Right atrium auricular region (tissue), 2 donors: Measurements from ENCODE around the gene DNAAF5. TPM values are rescaled to one million over a fixed set of nuclear protein-coding genes. Genes with fewer than 3 reads are reported as not detected.
A peak's percentile ranks its signal among the peaks of the same experiment; 100 is the strongest.

Experiments used
- DNase-seq: peaks from one replicate; pipeline ENCODE4 v3.0.0-alpha.2; 2019; ENCODE audit warnings: low spot score
- H3K27ac ChIP-seq, 2 donors: fragments of 200-600 bp; sonication (generic); 1 replicate in 1 of 2; 2 replicates in 1 of 2; pipeline ENCODE4 v1.5.1; 2016 to 2019
- H3K27me3 ChIP-seq, 2 donors: fragments of 200-600 bp; sonication (generic); one replicate each; pipeline versions ENCODE4 v1.5.1 to v1.6.0; 2017 to 2019
- H3K36me3 ChIP-seq: fragments of 200-600 bp; sonication (generic); one replicate; pipeline ENCODE4 v1.5.1; 2016
- H3K4me1 ChIP-seq, 2 donors: fragments of 200-600 bp; sonication (generic); one replicate each; pipeline versions ENCODE4 v1.5.1 to v1.6.0; 2017 to 2019
- H3K4me3 ChIP-seq, 2 donors: fragments of 200-600 bp; sonication (generic); 1 replicate in 1 of 2; 2 replicates in 1 of 2; pipeline ENCODE4 v1.5.1; 2017 to 2019; ENCODE audit warnings: mild to moderate bottlenecking in 1 of 2, moderate library complexity in 1 of 2
- H3K9me3 ChIP-seq, 2 donors: fragments of 200-600 bp; sonication (generic); one replicate each; pipeline ENCODE4 v1.5.1; 2019
- CTCF ChIP-seq, 2 donors: fragments of 200-600 bp; sonication (generic); IDR thresholded peaks; one replicate each; pipeline ENCODE4 v1.5.1; 2019; ENCODE audit warnings: antibody characterized with exemption in 2 of 2
- total RNA-seq, 2 donors: library from RNA; depleted of rRNA; stranded (reverse); fragments of >200 nt; gene quantifications; one replicate each; pipeline ENCODE4 v1.1.0, GENCODE V29; 2016

Gene DNAAF5
- total RNA-seq, 2 donors from 2014 or later, result 19.0 to 35.5 TPM

DNA sequence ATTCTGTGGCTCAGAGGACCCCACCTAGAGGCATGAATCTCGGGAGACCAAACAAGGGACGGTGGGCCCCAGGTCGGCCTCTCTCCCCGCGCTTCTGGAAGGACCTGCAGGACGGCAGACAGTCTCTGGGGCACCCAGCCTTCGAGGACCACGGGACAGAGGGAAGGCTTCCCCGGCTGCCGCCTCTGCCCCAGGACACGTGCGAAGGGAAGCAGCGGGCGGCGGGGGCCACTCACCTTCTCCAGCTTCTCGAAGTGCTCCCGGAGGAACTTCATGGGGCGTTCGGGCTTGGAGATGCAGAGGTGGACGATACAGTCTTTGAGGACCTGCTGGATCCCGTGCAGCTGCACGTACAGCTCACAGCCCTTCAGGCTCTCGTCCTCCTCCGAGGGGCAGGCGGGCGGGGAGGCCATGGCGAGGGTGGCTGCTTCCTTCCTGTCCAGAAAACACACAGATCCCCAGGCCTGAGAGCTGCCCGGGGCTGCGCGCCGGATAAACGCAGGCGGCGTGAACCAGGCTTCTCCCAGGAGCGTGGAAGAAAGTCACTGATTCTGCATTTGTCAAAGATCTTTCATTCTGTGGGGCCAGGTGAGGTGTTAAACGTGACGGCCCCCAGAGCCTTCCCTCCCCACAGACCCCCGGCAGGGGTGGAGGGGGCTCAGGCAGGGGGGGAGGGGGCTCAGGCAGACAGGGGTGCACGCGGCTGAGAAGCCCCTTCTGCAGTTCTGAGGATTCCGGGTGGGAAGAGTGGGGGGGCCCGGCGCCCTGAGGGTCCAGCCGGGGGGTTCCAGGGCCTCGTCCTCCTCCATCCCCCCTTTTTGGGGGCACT lies 15.2 kb upstream of the DNAAF5 start:
- no peaks in the 10 kb centered on the region for H3K9me3 ChIP-seq
- H3K4me3 ChIP-seq, result peak overlapping the region; percentile 63 to 69
- DNase-seq, result no peak
- H3K4me1 ChIP-seq, result peaks cover 0 to 9% of the 10 kb centered on the region in 2 donors
- no peaks in the 10 kb centered on the region for H3K36me3 ChIP-seq
- H3K27ac ChIP-seq, result peak overlapping the region; percentile 31 to 51
- TF ChIP-seq CTCF (IDR thresholded peaks at IDR 0.05), result no peak
- H3K27me3 ChIP-seq, result no peaks in the 10 kb centered on the region

GRCh38 chr7:711922-712380 lies 14.5 kb upstream of the DNAAF5 start:
- Histone ChIP-seq H3K9me3 (no peaks in the 10 kb centered on the region), H3K27ac (peak overlapping the region in 1 of 2 donors; percentile 51), H3K4me3 (peak overlapping the region; percentile 63 to 69), H3K27me3 (no peaks in the 10 kb centered on the region), H3K4me1 (peaks cover 0 to 9% of the 10 kb centered on the region in 2 donors), H3K36me3 (no peaks in the 10 kb centered on the region)
- no peak for TF ChIP-seq CTCF (IDR thresholded peaks at IDR 0.05)
- no peak for DNase-seq

DNA sequence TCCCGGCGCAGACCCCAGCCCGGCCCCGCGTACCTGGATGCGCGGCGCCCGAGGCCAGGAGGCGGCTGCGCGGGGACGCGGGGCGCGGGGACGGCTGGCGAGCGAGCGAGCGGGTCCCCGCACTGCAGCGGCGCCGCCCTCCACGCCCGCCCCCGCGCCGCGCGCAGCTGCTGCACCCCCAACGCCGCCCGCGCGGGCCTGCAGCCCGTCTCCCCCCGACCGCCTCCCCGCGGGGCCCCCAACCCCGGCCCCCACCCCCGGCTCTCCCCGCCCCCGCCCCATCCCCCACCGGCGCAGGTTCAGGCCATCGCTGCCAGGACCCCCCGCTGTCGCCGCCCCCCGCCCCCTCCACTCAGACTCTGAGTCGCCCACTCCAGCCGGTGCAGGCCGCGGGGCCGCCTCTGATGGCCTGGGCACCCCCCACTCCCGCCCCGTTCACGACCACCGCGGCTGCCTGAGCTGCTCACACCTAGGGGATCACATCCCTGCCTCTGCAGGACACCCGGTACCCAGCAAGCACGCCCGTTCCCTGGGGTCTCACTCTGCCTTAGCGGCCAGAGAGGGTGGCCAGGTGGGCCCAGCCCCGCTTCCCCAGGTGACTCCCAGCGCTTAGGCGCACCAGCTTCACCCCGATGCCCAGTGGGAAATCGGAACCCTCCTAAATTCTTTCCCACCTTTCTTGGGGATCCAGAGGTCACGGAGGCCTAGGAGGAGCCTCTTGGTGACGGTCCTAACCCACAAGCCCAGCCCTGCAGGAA lies 13.9 kb upstream of the DNAAF5 start:
- H3K9me3 ChIP-seq, result no peaks in the 10 kb centered on the region
- no peaks in the 10 kb centered on the region for H3K36me3 ChIP-seq
- H3K27ac ChIP-seq, result no peak overlapping the region
- no peak for DNase-seq
- H3K27me3 ChIP-seq, result no peaks in the 10 kb centered on the region
- no peak for TF ChIP-seq CTCF (IDR thresholded peaks at IDR 0.05)
- peaks cover 0 to 9% of the 10 kb centered on the region in 2 donors for H3K4me1 ChIP-seq
- peak overlapping the region; percentile 63 to 69 for H3K4me3 ChIP-seq

GRCh38 chr7:713139-713457 lies 13.4 kb upstream of the DNAAF5 start:
- no peak overlapping the region for H3K4me3 ChIP-seq
- no peak for DNase-seq
- peaks cover 0 to 9% of the 10 kb centered on the region in 2 donors for H3K4me1 ChIP-seq
- H3K27me3 ChIP-seq, result no peaks in the 10 kb centered on the region
- no peaks in the 10 kb centered on the region for H3K9me3 ChIP-seq
- no peaks in the 10 kb centered on the region for H3K36me3 ChIP-seq
- no peak for TF ChIP-seq CTCF (IDR thresholded peaks at IDR 0.05)
- no peak overlapping the region for H3K27ac ChIP-seq

- Histone ChIP-seq H3K9me3 (no peaks in the 10 kb centered on the region), H3K4me1 (peaks cover 0 to 9% of the 10 kb centered on the region in 2 donors), H3K36me3 (no peaks in the 10 kb centered on the region), H3K4me3 (no peak overlapping the region), H3K27ac (no peak overlapping the region), H3K27me3 (no peaks in the 10 kb centered on the region)
- TF ChIP-seq CTCF (IDR thresholded peaks at IDR 0.05), result no peak
- no peak for DNase-seq
Observed at GRCh38 chr7:713488-714230, 12.8 kb upstream of the DNAAF5 start.
